ENCODE data around the gene TECR. TPM values are rescaled to one million over a fixed set of nuclear protein-coding genes. Genes with fewer than 3 reads are reported as not detected.
A peak's percentile ranks its signal among the peaks of the same experiment; 100 is the strongest.
"Not testable (repeated sequence)": the region's sequence is repeated elsewhere in the genome, so short reads cannot be mapped to it uniquely, and the experiment has no call there.

The TECR gene
- total RNA-seq, 1 experiment from 2014 or later: 294 TPM

GRCh38 chr19:14545716-14546082 is 16.3 kb downstream of the TECR start:
- no peak overlapping the region for H3K4me3 ChIP-seq
- DNase-seq: no peak
- peaks cover 7% of the 10 kb centered on the region for H3K4me1 ChIP-seq (replicated peaks; ENCODE audit: insufficient read depth)
- ChIA-PET POLR2A (ENCODE audit: unreplicated experiment) (no interaction called here), CTCF (interaction anchor here (0.7 kb wide), 1 partner anchor 652 kb away, joined by 4 read pairs; no protein-coding TSS in a partner anchor)
- H4K20me1 ChIP-seq (ENCODE audit: insufficient read depth): peaks cover 29% of the 10 kb centered on the region
- no peak for TF ChIP-seq CTCF (conservative IDR thresholded peaks at IDR 0.05)
- no peak for TF ChIP-seq EZH2 (IDR thresholded peaks at IDR 0.05; ENCODE audit: low read depth)
- H2AFZ ChIP-seq: no peak overlapping the region
- H3K9me3 ChIP-seq (ENCODE audit: insufficient read depth, low read depth): no peaks in the 10 kb centered on the region
- H3F3A ChIP-seq (ENCODE audit: insufficient read depth, low read depth): peaks cover 10% of the 10 kb centered on the region; the same call in 1 of the 2 replicates
- H3K79me2 ChIP-seq (ENCODE audit: low read depth): peaks cover 59% of the 10 kb centered on the region
- no peaks in the 10 kb centered on the region for H3K9me2 ChIP-seq (ENCODE audit: insufficient read depth)
- H3K4me2 ChIP-seq: no peak overlapping the region
- H3K36me3 ChIP-seq (ENCODE audit: low read depth): no peaks in the 10 kb centered on the region; the same call in 1 of the 2 replicates
- H3K27ac ChIP-seq: no peak overlapping the region
- H3K27me3 ChIP-seq (ENCODE audit: insufficient read depth, low read depth): no peaks in the 10 kb centered on the region
- BruUV-seq (replicated peaks): no TSS peak
- intact Hi-C loops (cut with micrococcal nuclease; ENCODE audit: unreplicated experiment): no loop called here

DNA sequence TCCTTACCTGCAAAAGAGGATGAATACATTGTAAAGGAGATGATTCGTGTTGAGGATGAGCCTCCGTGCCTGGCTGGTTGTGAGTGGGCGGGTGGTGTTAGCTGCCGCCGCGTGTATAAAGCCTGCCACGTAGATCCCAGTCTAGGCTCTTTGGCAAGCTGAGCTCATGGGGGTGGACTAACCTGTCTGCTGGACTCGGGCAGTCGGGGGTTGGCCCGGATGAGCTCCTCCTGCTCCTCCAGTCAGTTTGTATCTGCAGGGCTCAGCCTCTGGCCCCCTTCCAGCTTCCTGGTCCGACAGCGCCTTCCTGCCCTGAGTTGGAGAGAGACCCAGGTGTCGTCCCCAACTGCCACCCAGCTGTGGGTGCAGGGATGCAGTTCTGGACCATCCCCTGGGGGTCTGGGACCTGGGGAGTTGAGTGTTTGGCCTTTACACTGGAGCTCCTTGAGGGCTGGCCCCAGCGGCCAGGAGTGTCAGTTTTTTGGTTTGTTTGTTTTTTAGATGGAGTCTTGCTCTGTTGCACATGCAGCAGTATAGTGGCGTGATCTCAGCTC is 20.9 kb downstream of the TECR start:
- H3K79me2 ChIP-seq (ENCODE audit: low read depth): peaks cover 44% of the 10 kb centered on the region
- TF ChIP-seq EZH2 (IDR thresholded peaks at IDR 0.05; ENCODE audit: low read depth) (no peak), CTCF (conservative IDR thresholded peaks at IDR 0.05) (no peak)
- H3K4me1 ChIP-seq (replicated peaks; ENCODE audit: insufficient read depth): peaks cover 16% of the 10 kb centered on the region

DNA sequence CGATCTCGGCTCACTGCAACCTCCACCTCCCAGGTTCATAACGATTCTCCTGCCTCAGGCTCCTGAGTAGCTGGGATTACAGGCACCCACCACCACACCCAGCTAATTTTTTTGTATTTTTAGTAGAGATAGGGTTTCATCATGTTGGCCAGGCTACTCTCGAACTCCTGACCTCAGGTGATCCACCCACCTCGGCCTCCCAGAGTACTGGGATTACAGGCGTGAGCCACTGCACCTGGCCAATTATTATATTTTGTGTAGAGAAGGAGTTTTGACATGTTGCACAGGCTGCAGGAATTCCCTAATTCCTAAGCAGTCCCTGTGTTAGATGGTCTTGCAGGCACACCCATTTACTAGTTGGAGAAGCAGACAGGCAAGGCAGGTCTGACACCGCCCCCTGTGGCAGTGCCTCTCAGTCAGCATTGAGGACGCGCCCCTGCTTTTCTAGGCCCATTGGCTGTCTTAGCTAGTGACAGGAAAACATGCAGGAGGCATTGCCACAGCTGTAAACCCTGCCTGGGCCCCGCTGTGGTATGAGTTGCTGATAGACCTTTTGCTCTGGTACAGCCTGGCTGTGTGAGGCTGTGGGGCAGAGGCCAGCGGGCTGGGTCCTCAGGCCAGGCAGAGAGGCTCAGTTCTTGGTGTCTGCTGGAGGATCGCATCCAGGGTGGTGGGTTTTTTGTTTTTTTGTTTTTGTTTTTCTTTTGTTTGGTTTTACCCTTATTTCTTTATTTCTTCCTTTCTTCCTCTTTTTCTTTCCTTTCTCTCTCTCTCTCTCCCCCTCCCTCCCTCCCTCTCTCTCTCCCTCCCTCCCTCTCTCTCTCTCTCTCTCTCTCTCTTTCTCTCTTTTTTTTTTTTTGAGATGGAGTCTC is 22.0 kb downstream of the TECR start:
- not testable (repeated sequence) for H3K9me3 ChIP-seq (ENCODE audit: insufficient read depth, low read depth); BruUV-seq (replicated peaks); H3K36me3 ChIP-seq (ENCODE audit: low read depth); H3K4me3 ChIP-seq; H3K9me2 ChIP-seq (ENCODE audit: insufficient read depth); H3K27ac ChIP-seq; H2AFZ ChIP-seq; H3K27me3 ChIP-seq (ENCODE audit: insufficient read depth, low read depth)
- peak overlapping the region; percentile 12; the same call in 1 of the 2 replicates for H3K4me2 ChIP-seq
- TF ChIP-seq CTCF (conservative IDR thresholded peaks at IDR 0.05): peak; percentile 54
- ChIA-PET POLR2A (ENCODE audit: unreplicated experiment) (interaction anchor here (0.5 to 0.6 kb wide), 3 partner anchors 47 to 61 kb away, joined by 3 to 5 read pairs (median 5); no protein-coding TSS in a partner anchor), CTCF (interaction anchor here (0.6 to 1.4 kb wide), 3 partner anchors 41 to 963 kb away, joined by 3 to 11 read pairs (median 3); no protein-coding TSS in a partner anchor)
- peaks cover 23% of the 10 kb centered on the region for H4K20me1 ChIP-seq (ENCODE audit: insufficient read depth)
- intact Hi-C loops (cut with micrococcal nuclease; ENCODE audit: unreplicated experiment): loop anchor here (1.0 to 5.0 kb wide), 2 partner anchors 55 to 119 kb away; partner anchors contain the start of genes GIPC1 and PKN1
- H3K4me1 ChIP-seq (replicated peaks; ENCODE audit: insufficient read depth): peaks cover 21% of the 10 kb centered on the region
- peaks cover 33% of the 10 kb centered on the region for H3F3A ChIP-seq (ENCODE audit: insufficient read depth, low read depth)
- H3K79me2 ChIP-seq (ENCODE audit: low read depth): peaks cover 45% of the 10 kb centered on the region
- DNase-seq: peak; percentile 67 to 81

More for the DNA sequence above, 20.9 kb downstream of the TECR start:
- BruUV-seq (replicated peaks): no TSS peak
- Histone ChIP-seq H3K4me3 (no peak overlapping the region), H4K20me1 (ENCODE audit: insufficient read depth) (peaks cover 16% of the 10 kb centered on the region; the same call in 1 of the 2 replicates), H3K27ac (no peak overlapping the region), H3K36me3 (ENCODE audit: low read depth) (no peaks in the 10 kb centered on the region; the same call in 1 of the 2 replicates), H3K9me3 (ENCODE audit: insufficient read depth, low read depth) (no peaks in the 10 kb centered on the region), H3K9me2 (ENCODE audit: insufficient read depth) (no peaks in the 10 kb centered on the region), H3F3A (ENCODE audit: insufficient read depth, low read depth) (peaks cover 23% of the 10 kb centered on the region; the same call in 1 of the 2 replicates), H2AFZ (no peak overlapping the region), H3K27me3 (ENCODE audit: insufficient read depth, low read depth) (no peaks in the 10 kb centered on the region), H3K4me2 (0 out of 2 replicates have a peak overlapping the region, but pooled peaks have one; percentile 12)
- POLR2A ChIA-PET (ENCODE audit: unreplicated experiment): interaction anchor here (0.5 to 1.1 kb wide), 8 partner anchors 25 to 435 kb away, joined by 3 to 39 read pairs (median 5); partner anchors contain the start of gene GIPC1
- peak; percentile 34 to 83 for DNase-seq
- CTCF ChIA-PET: interaction anchor here (0.6 to 1.4 kb wide), 2 partner anchors 40 to 63 kb away, joined by 3 to 11 read pairs; no protein-coding TSS in a partner anchor
- intact Hi-C loops (cut with micrococcal nuclease; ENCODE audit: unreplicated experiment): loop anchor here (5.0 kb wide), 1 partner anchor 118 kb away; the partner anchor contains the start of gene PKN1

DNA sequence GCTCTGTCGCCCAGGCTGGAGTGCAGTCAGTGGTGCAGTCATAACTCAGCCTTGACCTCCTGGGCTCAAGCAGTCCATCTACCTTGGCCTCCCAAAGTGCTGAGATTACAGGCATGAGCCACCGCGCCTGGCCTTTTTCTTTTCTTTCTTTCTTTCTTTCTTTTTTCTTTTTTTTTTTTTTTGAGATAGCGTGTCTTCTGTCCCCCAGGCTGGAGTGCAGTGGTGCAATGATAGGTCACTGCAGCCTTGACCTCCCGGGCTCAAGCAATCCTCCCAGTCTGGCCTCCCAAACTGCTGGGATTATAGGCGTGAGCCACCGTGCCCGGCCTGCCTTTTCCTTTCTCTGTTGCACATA is 22.6 kb downstream of the TECR start:
- not testable (repeated sequence) for H3K27me3 ChIP-seq (ENCODE audit: insufficient read depth, low read depth); BruUV-seq (replicated peaks); H3K4me3 ChIP-seq; H2AFZ ChIP-seq; H3K36me3 ChIP-seq (ENCODE audit: low read depth); H3K9me3 ChIP-seq (ENCODE audit: insufficient read depth, low read depth); H3K27ac ChIP-seq; H3K4me2 ChIP-seq; H3K9me2 ChIP-seq (ENCODE audit: insufficient read depth)
- Histone ChIP-seq H3K4me1 (replicated peaks; ENCODE audit: insufficient read depth) (peaks cover 23% of the 10 kb centered on the region), H3K79me2 (ENCODE audit: low read depth) (peaks cover 41% of the 10 kb centered on the region), H4K20me1 (ENCODE audit: insufficient read depth) (peaks cover 28% of the 10 kb centered on the region), H3F3A (ENCODE audit: insufficient read depth, low read depth) (peaks cover 35% of the 10 kb centered on the region)
- peak in 1 of 2 experiments; percentile 5 for DNase-seq
- CTCF ChIA-PET: interaction anchor here (0.6 kb wide), 1 partner anchor 963 kb away, joined by 3 read pairs; no protein-coding TSS in a partner anchor
- intact Hi-C loops (cut with micrococcal nuclease; ENCODE audit: unreplicated experiment): loop anchor here (5.0 kb wide), 1 partner anchor 120 kb away; the partner anchor contains the start of gene PKN1
- POLR2A ChIA-PET (ENCODE audit: unreplicated experiment): interaction anchor here (0.5 to 0.6 kb wide), 2 partner anchors 56 to 61 kb away, joined by 5 read pairs; no protein-coding TSS in a partner anchor
